WTC11 (cell line): Measurements from ENCODE around the gene ABHD4. TPM values are rescaled to one million over a fixed set of nuclear protein-coding genes. Genes with fewer than 3 reads are reported as not detected.

Experiments
- ATAC-seq: fragments of 200-7000 bp; cut with Tn5 transposase; 2 replicates; pipeline ENCODE4 v1.10.0; 2021; ENCODE audit warnings: mild to moderate bottlenecking, moderate library complexity
- CTCF ChIA-PET: fragments of 300-600 bp; sonication (Branson Sonifier 250); formaldehyde crosslinking; loops from one replicate; lab custom pipeline; 2021; ENCODE audit warnings: antibody characterized with exemption; lab: Charles Lee
- POLR2A ChIA-PET: fragments of 350-600 bp; sonication (Branson Sonifier 250); formaldehyde crosslinking; loops from one replicate; lab custom pipeline; 2021; ENCODE audit warnings: antibody characterized with exemption; lab: Charles Lee
- DNase-seq: peaks from one replicate; pipeline ENCODE4 v3.0.0; 2021; ENCODE audit warnings: low spot score
- H3K27ac Mint-ChIP-seq: 2 replicates; pipeline ENCODE4 v1.8.0; 2021; ENCODE audit warnings: mixed read lengths
- H3K27me3 Mint-ChIP-seq: 2 replicates; pipeline ENCODE4 v1.8.0; 2021; ENCODE audit warnings: low read depth, mild to moderate bottlenecking, moderate library complexity, mixed read lengths
- H3K36me3 Mint-ChIP-seq: 2 replicates; pipeline ENCODE4 v1.8.0; 2021; ENCODE audit warnings: mixed read lengths
- H3K4me1 Mint-ChIP-seq: 2 replicates; pipeline ENCODE4 v1.8.0; 2022; ENCODE audit warnings: mixed read lengths
- H3K4me3 Mint-ChIP-seq: 2 replicates; pipeline ENCODE4 v1.8.0; 2021; ENCODE audit warnings: mild to moderate bottlenecking, moderate library complexity, mixed read lengths
- H3K9me3 Mint-ChIP-seq: 2 replicates; pipeline ENCODE4 v1.8.0; 2021; ENCODE audit warnings: mixed read lengths
- FOXP1 ChIP-seq: sonication (generic); formaldehyde crosslinking; IDR thresholded peaks from 2 replicates; pipeline ENCODE4 v1.8.0; 2022; ENCODE audit warnings: missing genetic modification reagents, mild to moderate bottlenecking, moderate library complexity, borderline replicate concordance
- HMGA2 ChIP-seq: fragments of 250-450 bp; sonication (Bioruptor Pico); IDR thresholded peaks from 2 replicates; pipeline ENCODE4 v1.4.0; 2021; ENCODE audit warnings: mild to moderate bottlenecking, moderate library complexity
- OVOL2 ChIP-seq: fragments of 250-450 bp; sonication (Bioruptor Pico); IDR thresholded peaks from 2 replicates; pipeline ENCODE4 v1.9.0; 2021; ENCODE audit warnings: mild to moderate bottlenecking, borderline replicate concordance
- RELA ChIP-seq: sonication (generic); formaldehyde crosslinking; IDR thresholded peaks from 2 replicates; pipeline ENCODE4 v1.8.1; 2022; ENCODE audit warnings: missing genetic modification reagents, mild to moderate bottlenecking, borderline replicate concordance
- SOX15 ChIP-seq: fragments of 250-450 bp; sonication (Bioruptor Pico); IDR thresholded peaks from 2 replicates; pipeline ENCODE4 v1.9.0; 2021; ENCODE audit warnings: mild to moderate bottlenecking
- ZNF416 ChIP-seq: fragments of 250-450 bp; sonication (Bioruptor Pico); IDR thresholded peaks from 2 replicates; pipeline ENCODE4 v1.9.0; 2021; ENCODE audit warnings: mild to moderate bottlenecking, inconsistent platforms
- ZNF671 ChIP-seq: fragments of 250-450 bp; sonication (Bioruptor Pico); IDR thresholded peaks from 2 replicates; pipeline ENCODE4 v1.8.0; 2021; ENCODE audit warnings: mild to moderate bottlenecking
- total RNA-seq: library from RNA; stranded (reverse); gene quantifications from 3 replicates; pipeline ENCODE4 v1.2.3, GENCODE V29; 2021
- TF ChIP-seq, protein P1 (sequence below): sonication (generic); formaldehyde crosslinking; IDR thresholded peaks from 2 replicates; pipeline ENCODE4 v1.8.1; 2022; ENCODE audit warnings: missing genetic modification reagents, borderline replicate concordance
- TF ChIP-seq, protein P2 (sequence below): fragments of 250-450 bp; sonication (Bioruptor Pico); IDR thresholded peaks from 2 replicates; pipeline ENCODE4 v1.9.0; 2021; ENCODE audit warnings: mild to moderate bottlenecking, borderline replicate concordance
- TF ChIP-seq, protein P3 (sequence below): sonication (generic); formaldehyde crosslinking; IDR thresholded peaks from 2 replicates; pipeline ENCODE4 v1.8.1; 2022; ENCODE audit warnings: low read depth, mild to moderate bottlenecking, moderate library complexity, missing genetic modification reagents, borderline replicate concordance
- TF ChIP-seq, protein P4 (sequence below): fragments of 250-450 bp; sonication (Bioruptor Pico); IDR thresholded peaks from 2 replicates; pipeline ENCODE4 v2.1.2; 2022; ENCODE audit warnings: mild to moderate bottlenecking, moderate library complexity

Gene ABHD4
- total RNA-seq, 1 experiment from 2014 or later: 33.9 TPM

DNA sequence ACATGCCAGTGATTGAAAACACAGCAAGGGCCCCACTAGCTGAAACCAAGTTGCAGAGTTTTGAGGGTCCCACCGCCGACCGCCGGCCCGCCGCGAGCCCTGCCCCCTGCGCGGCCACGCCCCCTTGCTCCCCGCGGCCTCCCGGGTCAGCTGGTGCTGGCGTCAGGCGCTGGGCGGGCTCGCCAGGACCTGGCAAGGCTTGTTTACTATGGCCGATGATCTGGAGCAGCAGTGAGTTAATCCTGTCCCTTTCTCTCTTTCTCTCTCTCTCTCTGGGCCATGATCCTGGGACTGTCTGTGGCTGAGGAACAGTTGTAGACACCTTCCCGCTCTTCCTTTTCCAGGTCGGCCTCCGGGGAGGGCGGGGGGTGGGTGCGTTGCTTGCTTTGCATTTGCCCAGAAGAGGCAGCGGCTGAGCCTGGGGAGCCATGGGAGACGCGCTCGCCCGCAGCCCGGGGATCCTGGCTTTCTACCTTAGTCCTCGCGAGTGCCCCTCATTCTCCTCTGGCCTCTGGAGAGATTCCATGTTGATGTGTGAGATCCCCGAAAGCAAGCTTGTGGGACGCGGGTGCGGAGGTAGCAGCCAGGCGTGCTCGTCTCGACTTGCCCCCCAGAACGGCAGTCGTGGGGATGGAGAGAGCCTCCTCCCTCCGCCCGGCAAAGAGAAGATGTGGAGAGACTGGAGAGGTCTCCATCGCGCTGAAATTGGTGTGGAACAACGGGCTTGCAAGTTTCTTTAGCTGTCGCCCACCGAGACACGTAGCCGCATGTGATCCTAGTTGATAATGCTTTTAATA, at the start of gene ABHD4 (continued):
- TF ChIP-seq, protein P1, sequence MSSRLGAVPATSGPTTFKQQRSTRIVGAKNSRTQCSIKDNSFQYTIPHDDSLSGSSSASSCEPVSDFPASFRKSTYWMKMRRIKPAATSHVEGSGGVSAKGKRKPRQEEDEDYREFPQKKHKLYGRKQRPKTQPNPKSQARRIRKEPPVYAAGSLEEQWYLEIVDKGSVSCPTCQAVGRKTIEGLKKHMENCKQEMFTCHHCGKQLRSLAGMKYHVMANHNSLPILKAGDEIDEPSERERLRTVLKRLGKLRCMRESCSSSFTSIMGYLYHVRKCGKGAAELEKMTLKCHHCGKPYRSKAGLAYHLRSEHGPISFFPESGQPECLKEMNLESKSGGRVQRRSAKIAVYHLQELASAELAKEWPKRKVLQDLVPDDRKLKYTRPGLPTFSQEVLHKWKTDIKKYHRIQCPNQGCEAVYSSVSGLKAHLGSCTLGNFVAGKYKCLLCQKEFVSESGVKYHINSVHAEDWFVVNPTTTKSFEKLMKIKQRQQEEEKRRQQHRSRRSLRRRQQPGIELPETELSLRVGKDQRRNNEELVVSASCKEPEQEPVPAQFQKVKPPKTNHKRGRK: no peak
- TF ChIP-seq FOXP1 (CRISPR knock-in tag) (no peak), ZNF416 (CRISPR knock-in tag) (no peak), OVOL2 (CRISPR knock-in tag) (no peak)
- TF ChIP-seq, all 79 proteins: peak for 13

DNA sequence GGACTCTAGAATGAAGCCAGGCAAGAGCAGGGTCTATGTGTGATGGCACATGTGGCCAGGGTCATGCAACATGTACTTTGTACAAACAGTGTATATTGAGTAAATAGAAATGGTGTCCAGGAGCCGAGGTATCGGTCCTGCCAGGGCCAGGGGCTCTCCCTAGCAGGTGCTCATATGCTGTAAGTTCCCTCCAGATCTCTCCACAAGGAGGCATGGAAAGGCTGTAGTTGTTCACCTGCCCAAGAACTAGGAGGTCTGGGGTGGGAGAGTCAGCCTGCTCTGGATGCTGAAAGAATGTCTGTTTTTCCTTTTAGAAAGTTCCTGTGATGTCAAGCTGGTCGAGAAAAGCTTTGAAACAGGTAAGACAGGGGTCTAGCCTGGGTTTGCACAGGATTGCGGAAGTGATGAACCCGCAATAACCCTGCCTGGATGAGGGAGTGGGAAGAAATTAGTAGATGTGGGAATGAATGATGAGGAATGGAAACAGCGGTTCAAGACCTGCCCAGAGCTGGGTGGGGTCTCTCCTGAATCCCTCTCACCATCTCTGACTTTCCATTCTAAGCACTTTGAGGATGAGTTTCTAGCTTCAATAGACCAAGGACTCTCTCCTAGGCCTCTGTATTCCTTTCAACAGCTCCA, 48.7 kb upstream of the ABHD4 start:
- ATAC-seq (no peak), DNase-seq (no peak)
- Mint-ChIP-seq H3K9me3 (no peaks in the 10 kb centered on the region), H3K27ac (peak overlapping the region; percentile 50; the same call in 1 of the 2 replicates), H3K4me3 (no peak overlapping the region), H3K4me1 (peaks cover 57% of the 10 kb centered on the region), H3K27me3 (no peaks in the 10 kb centered on the region), H3K36me3 (no peaks in the 10 kb centered on the region)
- POLR2A ChIA-PET: no interaction called here
- CTCF ChIA-PET: interaction anchor here (1.2 to 4.0 kb wide), 5 partner anchors 10 to 571 kb away, joined by 3 to 35 read pairs (median 9); no protein-coding TSS in a partner anchor
- TF ChIP-seq RELA (CRISPR knock-in tag) (no peak), HMGA2 (CRISPR knock-in tag) (no peak), OVOL2 (CRISPR knock-in tag) (no peak), ZNF416 (CRISPR knock-in tag) (no peak), ZNF671 (CRISPR knock-in tag) (no peak), SOX15 (CRISPR knock-in tag) (no peak)
- TF ChIP-seq, protein P2, sequence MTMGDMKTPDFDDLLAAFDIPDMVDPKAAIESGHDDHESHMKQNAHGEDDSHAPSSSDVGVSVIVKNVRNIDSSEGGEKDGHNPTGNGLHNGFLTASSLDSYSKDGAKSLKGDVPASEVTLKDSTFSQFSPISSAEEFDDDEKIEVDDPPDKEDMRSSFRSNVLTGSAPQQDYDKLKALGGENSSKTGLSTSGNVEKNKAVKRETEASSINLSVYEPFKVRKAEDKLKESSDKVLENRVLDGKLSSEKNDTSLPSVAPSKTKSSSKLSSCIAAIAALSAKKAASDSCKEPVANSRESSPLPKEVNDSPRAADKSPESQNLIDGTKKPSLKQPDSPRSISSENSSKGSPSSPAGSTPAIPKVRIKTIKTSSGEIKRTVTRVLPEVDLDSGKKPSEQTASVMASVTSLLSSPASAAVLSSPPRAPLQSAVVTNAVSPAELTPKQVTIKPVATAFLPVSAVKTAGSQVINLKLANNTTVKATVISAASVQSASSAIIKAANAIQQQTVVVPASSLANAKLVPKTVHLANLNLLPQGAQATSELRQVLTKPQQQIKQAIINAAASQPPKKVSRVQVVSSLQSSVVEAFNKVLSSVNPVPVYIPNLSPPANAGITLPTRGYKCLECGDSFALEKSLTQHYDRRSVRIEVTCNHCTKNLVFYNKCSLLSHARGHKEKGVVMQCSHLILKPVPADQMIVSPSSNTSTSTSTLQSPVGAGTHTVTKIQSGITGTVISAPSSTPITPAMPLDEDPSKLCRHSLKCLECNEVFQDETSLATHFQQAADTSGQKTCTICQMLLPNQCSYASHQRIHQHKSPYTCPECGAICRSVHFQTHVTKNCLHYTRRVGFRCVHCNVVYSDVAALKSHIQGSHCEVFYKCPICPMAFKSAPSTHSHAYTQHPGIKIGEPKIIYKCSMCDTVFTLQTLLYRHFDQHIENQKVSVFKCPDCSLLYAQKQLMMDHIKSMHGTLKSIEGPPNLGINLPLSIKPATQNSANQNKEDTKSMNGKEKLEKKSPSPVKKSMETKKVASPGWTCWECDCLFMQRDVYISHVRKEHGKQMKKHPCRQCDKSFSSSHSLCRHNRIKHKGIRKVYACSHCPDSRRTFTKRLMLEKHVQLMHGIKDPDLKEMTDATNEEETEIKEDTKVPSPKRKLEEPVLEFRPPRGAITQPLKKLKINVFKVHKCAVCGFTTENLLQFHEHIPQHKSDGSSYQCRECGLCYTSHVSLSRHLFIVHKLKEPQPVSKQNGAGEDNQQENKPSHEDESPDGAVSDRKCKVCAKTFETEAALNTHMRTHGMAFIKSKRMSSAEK: no peak
- TF ChIP-seq, protein P3, sequence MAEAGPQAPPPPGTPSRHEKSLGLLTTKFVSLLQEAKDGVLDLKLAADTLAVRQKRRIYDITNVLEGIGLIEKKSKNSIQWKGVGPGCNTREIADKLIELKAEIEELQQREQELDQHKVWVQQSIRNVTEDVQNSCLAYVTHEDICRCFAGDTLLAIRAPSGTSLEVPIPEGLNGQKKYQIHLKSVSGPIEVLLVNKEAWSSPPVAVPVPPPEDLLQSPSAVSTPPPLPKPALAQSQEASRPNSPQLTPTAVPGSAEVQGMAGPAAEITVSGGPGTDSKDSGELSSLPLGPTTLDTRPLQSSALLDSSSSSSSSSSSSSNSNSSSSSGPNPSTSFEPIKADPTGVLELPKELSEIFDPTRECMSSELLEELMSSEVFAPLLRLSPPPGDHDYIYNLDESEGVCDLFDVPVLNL (CRISPR knock-in tag): no peak
- TF ChIP-seq, protein P4, sequence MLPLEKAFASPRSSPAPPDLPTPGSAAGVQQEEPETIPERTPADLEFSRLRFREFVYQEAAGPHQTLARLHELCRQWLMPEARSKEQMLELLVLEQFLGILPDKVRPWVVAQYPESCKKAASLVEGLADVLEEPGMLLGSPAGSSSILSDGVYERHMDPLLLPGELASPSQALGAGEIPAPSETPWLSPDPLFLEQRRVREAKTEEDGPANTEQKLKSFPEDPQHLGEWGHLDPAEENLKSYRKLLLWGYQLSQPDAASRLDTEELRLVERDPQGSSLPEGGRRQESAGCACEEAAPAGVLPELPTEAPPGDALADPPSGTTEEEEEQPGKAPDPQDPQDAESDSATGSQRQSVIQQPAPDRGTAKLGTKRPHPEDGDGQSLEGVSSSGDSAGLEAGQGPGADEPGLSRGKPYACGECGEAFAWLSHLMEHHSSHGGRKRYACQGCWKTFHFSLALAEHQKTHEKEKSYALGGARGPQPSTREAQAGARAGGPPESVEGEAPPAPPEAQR (CRISPR knock-in tag): no peak
